ENCODE results near the gene LAD1.

DNA sequence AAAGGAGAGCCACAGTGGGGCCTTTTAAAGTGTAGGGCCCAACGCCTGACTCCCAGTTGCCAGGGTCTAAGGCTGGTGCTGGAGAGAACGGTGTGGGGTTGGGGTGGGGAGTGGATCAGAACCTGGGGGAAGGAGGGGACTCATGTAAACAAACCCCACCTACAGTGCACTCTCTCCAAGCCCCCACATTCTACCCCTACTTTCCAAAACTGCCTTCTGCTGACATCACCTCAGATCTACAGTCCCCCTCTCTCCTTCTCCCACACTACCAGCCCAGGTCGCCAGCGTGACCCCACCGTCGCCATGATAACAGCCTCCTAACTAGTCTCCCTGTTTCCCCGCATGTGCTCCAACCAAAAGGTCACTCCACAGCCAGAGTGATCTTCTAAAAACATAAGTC is 48.2 kb downstream of the LAD1 start:
- TF ChIP-seq, protein P1, sequence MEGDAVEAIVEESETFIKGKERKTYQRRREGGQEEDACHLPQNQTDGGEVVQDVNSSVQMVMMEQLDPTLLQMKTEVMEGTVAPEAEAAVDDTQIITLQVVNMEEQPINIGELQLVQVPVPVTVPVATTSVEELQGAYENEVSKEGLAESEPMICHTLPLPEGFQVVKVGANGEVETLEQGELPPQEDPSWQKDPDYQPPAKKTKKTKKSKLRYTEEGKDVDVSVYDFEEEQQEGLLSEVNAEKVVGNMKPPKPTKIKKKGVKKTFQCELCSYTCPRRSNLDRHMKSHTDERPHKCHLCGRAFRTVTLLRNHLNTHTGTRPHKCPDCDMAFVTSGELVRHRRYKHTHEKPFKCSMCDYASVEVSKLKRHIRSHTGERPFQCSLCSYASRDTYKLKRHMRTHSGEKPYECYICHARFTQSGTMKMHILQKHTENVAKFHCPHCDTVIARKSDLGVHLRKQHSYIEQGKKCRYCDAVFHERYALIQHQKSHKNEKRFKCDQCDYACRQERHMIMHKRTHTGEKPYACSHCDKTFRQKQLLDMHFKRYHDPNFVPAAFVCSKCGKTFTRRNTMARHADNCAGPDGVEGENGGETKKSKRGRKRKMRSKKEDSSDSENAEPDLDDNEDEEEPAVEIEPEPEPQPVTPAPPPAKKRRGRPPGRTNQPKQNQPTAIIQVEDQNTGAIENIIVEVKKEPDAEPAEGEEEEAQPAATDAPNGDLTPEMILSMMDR (IDR thresholded peaks at IDR 0.05): no peak
- TF ChIP-seq POLR2A (IDR thresholded peaks at IDR 0.05) (no peak), POLR2AphosphoS5 (IDR thresholded peaks at IDR 0.05) (no peak), EP300 (IDR thresholded peaks at IDR 0.05) (no peak)

Data from suprapubic skin (tissue), 4 donors.